NB4 (cell line): ENCODE results near the gene ZSCAN12.

Source experiments
- DNase-seq: peaks from one replicate; pipeline ENCODE4 v3.0.0; 2010; ENCODE audit warnings: low read depth
- H3K4me3 ChIP-seq: one replicate; pipeline ENCODE4 v1.5.1; 2011; ENCODE audit warnings: mild to moderate bottlenecking, low read depth, low read length, moderate library complexity
- MYC ChIP-seq: IDR thresholded peaks from 2 replicates; pipeline ENCODE4 v1.6.1; 2011; ENCODE audit warnings: low read depth, low read length
- POLR2A ChIP-seq: IDR thresholded peaks from 2 replicates; pipeline ENCODE4 v1.6.1; 2011; ENCODE audit warnings: mild to moderate bottlenecking; ENCODE audit not compliant: insufficient read length; ENCODE audit errors: extremely low read depth
- TF ChIP-seq, protein P1 (sequence below): IDR thresholded peaks from one replicate; pipeline ENCODE4 v1.5.1; 2012; ENCODE audit warnings: low read depth, low read length
- TF ChIP-seq, protein P2 (sequence below): IDR thresholded peaks from 2 replicates; pipeline ENCODE4 v1.6.1; 2011; ENCODE audit warnings: low read depth, low read length

Gene ZSCAN12

DNA sequence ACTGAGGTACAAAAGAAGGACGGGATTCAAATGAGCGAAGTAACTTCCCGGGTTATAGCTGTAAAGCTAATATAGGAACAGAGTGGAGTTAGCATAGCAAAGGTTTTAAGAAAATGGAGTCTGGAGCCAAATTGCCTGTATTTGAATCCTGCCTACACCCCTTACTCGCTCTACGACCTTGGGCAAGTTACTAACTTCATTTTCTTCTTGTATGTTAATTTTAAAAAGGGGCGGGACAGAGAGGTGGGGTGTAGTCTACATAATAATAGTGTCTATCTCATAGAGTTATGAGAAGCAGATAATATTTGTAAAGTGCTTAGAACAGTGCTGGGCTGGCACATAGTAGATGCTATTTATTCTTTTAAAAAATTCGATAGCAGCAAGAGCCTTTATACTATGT is 43.0 kb upstream of the ZSCAN12 start:
- TF ChIP-seq, protein P1, sequence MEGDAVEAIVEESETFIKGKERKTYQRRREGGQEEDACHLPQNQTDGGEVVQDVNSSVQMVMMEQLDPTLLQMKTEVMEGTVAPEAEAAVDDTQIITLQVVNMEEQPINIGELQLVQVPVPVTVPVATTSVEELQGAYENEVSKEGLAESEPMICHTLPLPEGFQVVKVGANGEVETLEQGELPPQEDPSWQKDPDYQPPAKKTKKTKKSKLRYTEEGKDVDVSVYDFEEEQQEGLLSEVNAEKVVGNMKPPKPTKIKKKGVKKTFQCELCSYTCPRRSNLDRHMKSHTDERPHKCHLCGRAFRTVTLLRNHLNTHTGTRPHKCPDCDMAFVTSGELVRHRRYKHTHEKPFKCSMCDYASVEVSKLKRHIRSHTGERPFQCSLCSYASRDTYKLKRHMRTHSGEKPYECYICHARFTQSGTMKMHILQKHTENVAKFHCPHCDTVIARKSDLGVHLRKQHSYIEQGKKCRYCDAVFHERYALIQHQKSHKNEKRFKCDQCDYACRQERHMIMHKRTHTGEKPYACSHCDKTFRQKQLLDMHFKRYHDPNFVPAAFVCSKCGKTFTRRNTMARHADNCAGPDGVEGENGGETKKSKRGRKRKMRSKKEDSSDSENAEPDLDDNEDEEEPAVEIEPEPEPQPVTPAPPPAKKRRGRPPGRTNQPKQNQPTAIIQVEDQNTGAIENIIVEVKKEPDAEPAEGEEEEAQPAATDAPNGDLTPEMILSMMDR, result no peak
- TF ChIP-seq, protein P2, sequence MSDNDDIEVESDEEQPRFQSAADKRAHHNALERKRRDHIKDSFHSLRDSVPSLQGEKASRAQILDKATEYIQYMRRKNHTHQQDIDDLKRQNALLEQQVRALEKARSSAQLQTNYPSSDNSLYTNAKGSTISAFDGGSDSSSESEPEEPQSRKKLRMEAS, result no peak
- TF ChIP-seq MYC (no peak), POLR2A (no peak)
- peak overlapping the region; percentile 89 for H3K4me3 ChIP-seq
- peak; percentile 8 for DNase-seq

DNA sequence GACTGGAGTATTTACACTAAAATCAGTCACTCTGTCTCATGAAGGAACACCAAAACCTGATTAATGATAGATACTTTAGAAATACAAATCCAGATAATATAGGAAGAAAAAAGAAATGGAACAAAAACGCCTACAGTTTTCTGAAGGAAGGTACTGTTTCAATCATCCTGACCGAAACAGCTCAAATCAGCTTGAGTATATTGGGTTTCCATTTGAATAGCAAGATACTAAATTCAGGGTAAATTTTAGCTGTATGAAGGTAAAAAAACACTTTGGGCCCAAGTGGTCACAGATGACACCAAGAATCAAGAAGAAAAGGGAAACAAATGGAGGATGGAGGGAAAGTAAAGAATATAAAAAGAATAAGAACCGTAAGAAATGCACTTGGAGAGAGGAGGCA is 36.9 kb upstream of the ZSCAN12 start:
- TF ChIP-seq, protein P2, result no peak
- no peak for TF ChIP-seq MYC
- TF ChIP-seq POLR2A, result no peak
- TF ChIP-seq, protein P1, result no peak
- DNase-seq, result no peak
- H3K4me3 ChIP-seq, result no peak overlapping the region

DNA sequence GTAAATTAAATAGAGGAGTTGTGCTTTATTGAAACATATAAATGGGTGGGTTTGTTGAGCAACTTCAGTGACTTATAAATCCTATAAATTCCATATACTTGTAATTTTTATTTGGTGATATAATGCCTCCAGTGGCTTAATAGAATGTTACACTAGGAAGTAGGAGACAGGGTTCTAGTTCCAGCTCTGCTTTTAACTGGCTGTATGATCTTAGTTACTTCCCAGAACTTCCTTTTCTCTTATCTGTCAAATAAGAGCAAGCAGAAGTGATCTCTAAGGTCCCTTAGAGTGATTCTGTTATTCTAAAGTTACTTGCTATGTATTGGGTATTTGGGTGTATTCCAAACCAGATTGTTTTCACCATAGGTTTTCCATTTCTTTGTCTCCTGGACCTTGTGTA is 33.6 kb upstream of the ZSCAN12 start:
- H3K4me3 ChIP-seq, result no peak overlapping the region
- TF ChIP-seq, protein P1, result peak; percentile 14
- TF ChIP-seq MYC, result no peak
- TF ChIP-seq POLR2A, result no peak
- TF ChIP-seq, protein P2, result no peak
- DNase-seq, result peak; percentile 37

DNA sequence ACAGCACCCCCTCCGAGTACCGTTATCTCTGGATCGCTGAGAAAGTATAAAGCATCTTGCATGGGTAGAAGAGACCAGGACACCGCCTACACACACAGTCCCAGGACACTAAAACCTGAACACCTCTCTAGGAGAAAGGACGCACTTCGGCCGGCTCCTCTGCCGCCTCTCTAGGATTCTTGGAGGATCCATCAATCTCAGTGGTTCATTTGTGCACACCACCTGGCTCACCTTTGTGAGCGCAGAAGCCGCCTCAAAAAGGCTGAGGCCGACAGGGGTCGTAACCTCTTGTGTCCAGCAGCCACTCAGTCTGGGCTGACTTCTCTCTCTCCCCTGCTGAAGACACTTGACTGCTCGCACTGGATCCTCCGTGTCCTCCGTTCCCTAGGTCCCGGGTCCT is 30.2 kb upstream of the ZSCAN12 start:
- TF ChIP-seq POLR2A (no peak), MYC (no peak)
- TF ChIP-seq, protein P2, result no peak
- TF ChIP-seq, protein P1, result no peak
- no peak overlapping the region for H3K4me3 ChIP-seq
- no peak for DNase-seq

DNA sequence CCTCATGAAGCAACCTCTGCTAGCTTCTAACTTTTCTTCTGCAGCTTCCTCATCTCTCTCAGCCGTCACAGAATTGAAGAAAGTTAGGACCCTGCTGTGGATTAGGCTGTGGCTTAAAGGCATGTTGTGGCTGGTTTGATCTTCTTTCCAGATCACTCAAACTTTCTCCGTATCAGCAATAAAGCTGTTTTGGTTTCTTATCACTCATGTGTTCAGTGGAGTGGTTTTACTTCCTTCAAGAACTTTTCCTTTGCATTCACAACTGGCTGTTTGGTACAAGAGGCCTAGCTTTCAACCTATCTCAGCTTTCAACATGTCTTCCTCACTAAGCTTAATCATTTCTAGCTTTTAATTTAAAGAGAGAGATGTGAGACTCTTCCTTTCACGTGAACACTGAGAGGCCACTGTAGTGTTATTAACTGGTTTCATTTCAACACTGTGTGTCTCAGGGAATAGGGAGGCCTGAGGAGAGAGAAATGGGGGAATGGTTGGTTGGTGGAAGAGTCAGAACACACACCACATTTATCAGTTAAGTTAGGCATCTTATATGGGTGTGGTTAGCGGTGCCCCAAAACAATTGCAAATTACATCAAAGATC is 26.5 kb upstream of the ZSCAN12 start:
- DNase-seq, result no peak
- no peak overlapping the region for H3K4me3 ChIP-seq
- TF ChIP-seq POLR2A, result no peak
- TF ChIP-seq, protein P2, result no peak
- TF ChIP-seq MYC, result no peak
- TF ChIP-seq, protein P1, result no peak
